HCT116 (cell line): ENCODE measurements around the gene TIE1.

Experiments used
- CEBPB ChIP-seq: IDR thresholded peaks from 2 replicates; pipeline ENCODE4 v1.6.1; 2012; ENCODE audit warnings: low read depth
- EZH2 ChIP-seq: fragments of 200-600 bp; sonication (generic); IDR thresholded peaks from 2 replicates; pipeline ENCODE4 v1.6.1; 2017; ENCODE audit warnings: antibody characterized with exemption, mixed run types
- EZH2phosphoT487 ChIP-seq: fragments of 200-600 bp; IDR thresholded peaks from 2 replicates; pipeline ENCODE4 v1.6.1; 2018; ENCODE audit warnings: antibody characterized with exemption, borderline replicate concordance
- JUND ChIP-seq: IDR thresholded peaks from 2 replicates; pipeline ENCODE4 v1.6.1; 2012
- MAX ChIP-seq: IDR thresholded peaks from 2 replicates; pipeline ENCODE4 v1.6.1; 2012
- POLR2A ChIP-seq: IDR thresholded peaks from 2 replicates; pipeline ENCODE4 v1.7.0; 2011; ENCODE audit warnings: borderline replicate concordance; ENCODE audit not compliant: insufficient read depth, insufficient read length; ENCODE audit errors: extremely low read depth
- POLR2AphosphoS5 ChIP-seq: IDR thresholded peaks from 2 replicates; pipeline ENCODE4 v1.6.1; 2011; ENCODE audit warnings: mild to moderate bottlenecking, low read depth, low read length, moderate library complexity
- RAD21 ChIP-seq: IDR thresholded peaks from 2 replicates; pipeline ENCODE4 v1.6.1; 2012; ENCODE audit warnings: low read depth, mild to moderate bottlenecking
- REST ChIP-seq: IDR thresholded peaks from 2 replicates; pipeline ENCODE4 v1.6.1; 2012; ENCODE audit warnings: low read depth
- SIN3A ChIP-seq: IDR thresholded peaks from 2 replicates; pipeline ENCODE4 v1.6.1; 2012; ENCODE audit warnings: low read depth
- SP1 ChIP-seq: IDR thresholded peaks from 2 replicates; pipeline ENCODE4 v1.6.1; 2012; ENCODE audit warnings: low read depth
- ZNF274 ChIP-seq: fragments of 200-500 bp; sonication (Bioruptor generic); IDR thresholded peaks from 2 replicates; pipeline ENCODE4 v1.6.1; 2014; ENCODE audit warnings: mild to moderate bottlenecking, low read depth, low read length, inconsistent platforms
- TF ChIP-seq, protein P1 (sequence below), 3 experiments: fragments of 200-600 bp in 1 of 3; sonication (generic) in 1 of 3; IDR thresholded peaks in 2 of 3; conservative IDR thresholded peaks in 1 of 3; 2 replicates each; pipeline ENCODE4 v1.5.1; 2012 to 2017; ENCODE audit warnings: low read depth in 2 of 3, low read length in 2 of 3, antibody characterized with exemption in 1 of 3, borderline replicate concordance in 1 of 3, control low read depth in 1 of 3, mild to moderate bottlenecking in 1 of 3, mixed read lengths in 1 of 3, mixed run types in 1 of 3, moderate library complexity in 1 of 3; ENCODE audit not compliant: insufficient read depth in 1 of 3

GRCh38 chr1:43321331-43321891 is 20.6 kb downstream of the TIE1 start:
- TF ChIP-seq JUND = no peak
- TF ChIP-seq EZH2phosphoT487 = no peak
- TF ChIP-seq, protein P1, sequence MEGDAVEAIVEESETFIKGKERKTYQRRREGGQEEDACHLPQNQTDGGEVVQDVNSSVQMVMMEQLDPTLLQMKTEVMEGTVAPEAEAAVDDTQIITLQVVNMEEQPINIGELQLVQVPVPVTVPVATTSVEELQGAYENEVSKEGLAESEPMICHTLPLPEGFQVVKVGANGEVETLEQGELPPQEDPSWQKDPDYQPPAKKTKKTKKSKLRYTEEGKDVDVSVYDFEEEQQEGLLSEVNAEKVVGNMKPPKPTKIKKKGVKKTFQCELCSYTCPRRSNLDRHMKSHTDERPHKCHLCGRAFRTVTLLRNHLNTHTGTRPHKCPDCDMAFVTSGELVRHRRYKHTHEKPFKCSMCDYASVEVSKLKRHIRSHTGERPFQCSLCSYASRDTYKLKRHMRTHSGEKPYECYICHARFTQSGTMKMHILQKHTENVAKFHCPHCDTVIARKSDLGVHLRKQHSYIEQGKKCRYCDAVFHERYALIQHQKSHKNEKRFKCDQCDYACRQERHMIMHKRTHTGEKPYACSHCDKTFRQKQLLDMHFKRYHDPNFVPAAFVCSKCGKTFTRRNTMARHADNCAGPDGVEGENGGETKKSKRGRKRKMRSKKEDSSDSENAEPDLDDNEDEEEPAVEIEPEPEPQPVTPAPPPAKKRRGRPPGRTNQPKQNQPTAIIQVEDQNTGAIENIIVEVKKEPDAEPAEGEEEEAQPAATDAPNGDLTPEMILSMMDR (IDR thresholded peaks at IDR 0.05 in 2 of 3, conservative IDR thresholded peaks at IDR 0.05 in 1 of 3; ENCODE audit: borderline replicate concordance in 1 of 3, insufficient read depth in 1 of 3, low read depth in 2 of 3, low read length in 2 of 3) = no peak
- TF ChIP-seq ZNF274 = no peak
- no peak for TF ChIP-seq CEBPB
- no peak for TF ChIP-seq POLR2A
- TF ChIP-seq SP1 = no peak
- no peak for TF ChIP-seq SIN3A
- no peak for TF ChIP-seq RAD21
- TF ChIP-seq REST = no peak
- no peak for TF ChIP-seq POLR2AphosphoS5
- peak; percentile 53; the same call in 1 of the 2 replicates for TF ChIP-seq MAX
- no peak for TF ChIP-seq EZH2
